NCI-H2107 treated with DMSO at 0.1 percent for 48 hours (cell line): ENCODE measurements around the gene CDC123.
"Not testable (repeated sequence)": the region's sequence is repeated elsewhere in the genome, so short reads cannot be mapped to it uniquely, and the experiment has no call there.

ENCODE experiments used
- DNase-seq: peaks from one replicate; lab custom pipeline; 2025; ENCODE audit not compliant: unreplicated experiment; lab: John Stamatoyannopoulos, UW

The CDC123 gene

GRCh38 chr10:12234687-12235086, 38.7 kb downstream of the CDC123 start:
- not testable (repeated sequence) for DNase-seq

- no peak for DNase-seq
Measured at GRCh38 chr10:12235116-12235694, 39.2 kb downstream of the CDC123 start.

- no peak for DNase-seq
Measured at GRCh38 chr10:12235796-12236195, 39.8 kb downstream of the CDC123 start.

- no peak for DNase-seq
Measured at GRCh38 chr10:12237265-12238220, 41.6 kb downstream of the CDC123 start.

GRCh38 chr10:12238821-12239220, 42.8 kb downstream of the CDC123 start:
- DNase-seq: no peak

GRCh38 chr10:12241810-12242529, 46.0 kb downstream of the CDC123 start:
- DNase-seq: no peak

- no peak for DNase-seq
Measured at GRCh38 chr10:12243864-12244620, 48.1 kb downstream of the CDC123 start.

- DNase-seq: no peak
Measured at GRCh38 chr10:12250181-12250580, 54.2 kb downstream of the CDC123 start.

GRCh38 chr10:12250702-12251101, 54.7 kb downstream of the CDC123 start:
- DNase-seq: not testable (repeated sequence)

- DNase-seq: no peak
Measured at GRCh38 chr10:12251581-12251980, 55.6 kb downstream of the CDC123 start.

- DNase-seq: no peak
Measured at GRCh38 chr10:12252882-12253546, 57.0 kb downstream of the CDC123 start.

GRCh38 chr10:12255048-12255447, 59.1 kb downstream of the CDC123 start:
- DNase-seq: no peak

GRCh38 chr10:12259988-12260387, 64.0 kb downstream of the CDC123 start:
- no peak for DNase-seq

- DNase-seq: no peak
Measured at GRCh38 chr10:12262278-12262981, 66.4 kb downstream of the CDC123 start.

GRCh38 chr10:12264204-12264940, 68.4 kb downstream of the CDC123 start:
- DNase-seq: peak; percentile 90

- no peak for DNase-seq
Measured at GRCh38 chr10:12269056-12269455, 73.1 kb downstream of the CDC123 start.

GRCh38 chr10:12271210-12271540, 75.2 kb downstream of the CDC123 start:
- DNase-seq: no peak

- DNase-seq: not testable (repeated sequence)
Measured at GRCh38 chr10:12277862-12278261, 81.9 kb downstream of the CDC123 start.

- DNase-seq: no peak
Measured at GRCh38 chr10:12279281-12279680, 83.3 kb downstream of the CDC123 start.
